Kidney epithelial cell (primary cell): ENCODE data around the gene SUPT20HL1. TPM values are rescaled to one million over a fixed set of nuclear protein-coding genes. Genes with fewer than 3 reads are reported as not detected.

Experiments
- DNase-seq: peaks from one replicate; pipeline ENCODE4 v3.0.0-alpha.2; 2010; ENCODE audit warnings: low read depth
- H3K27me3 ChIP-seq: 2 replicates; pipeline ENCODE4 v1.6.0; 2011; ENCODE audit warnings: low read length; ENCODE audit not compliant: control insufficient read depth, insufficient read depth
- H3K36me3 ChIP-seq: 2 replicates; pipeline ENCODE4 v1.5.1; 2011; ENCODE audit warnings: low read length; ENCODE audit not compliant: control insufficient read depth, insufficient read depth
- H3K4me3 ChIP-seq: 2 replicates; pipeline ENCODE4 v1.5.1; 2011; ENCODE audit warnings: low read depth, mild to moderate bottlenecking, control low read depth, low read length
- CTCF ChIP-seq: IDR thresholded peaks from 2 replicates; pipeline ENCODE4 v1.5.1; 2011; ENCODE audit warnings: mild to moderate bottlenecking, moderate library complexity, low read length, control low read depth, inconsistent platforms; ENCODE audit not compliant: insufficient read depth, poor library complexity, severe bottlenecking
- total RNA-seq: library from RNA; depleted of rRNA; stranded (reverse); fragments of >200 nt; gene quantifications from 2 replicates; pipeline ENCODE4 v1.2.3, GENCODE V29; 2015

The SUPT20HL1 gene
- total RNA-seq, 1 donor from 2014 or later, result not detected

GRCh38 chrX:24339911-24340310 is 20.5 kb upstream of the SUPT20HL1 start:
- DNase-seq, result no peak
- no peak for TF ChIP-seq CTCF
- no peak overlapping the region for H3K4me3 ChIP-seq
- H3K27me3 ChIP-seq, result no peaks in the 10 kb centered on the region
- H3K36me3 ChIP-seq, result no peaks in the 10 kb centered on the region

GRCh38 chrX:24340501-24340900 is 19.9 kb upstream of the SUPT20HL1 start:
- H3K36me3 ChIP-seq, result no peaks in the 10 kb centered on the region
- no peak for DNase-seq

GRCh38 chrX:24341795-24342194 is 18.6 kb upstream of the SUPT20HL1 start:
- Histone ChIP-seq H3K36me3 (no peaks in the 10 kb centered on the region), H3K27me3 (no peaks in the 10 kb centered on the region), H3K4me3 (no peak overlapping the region)
- DNase-seq, result peak; percentile 4
- TF ChIP-seq CTCF, result no peak

More at GRCh38 chrX:24340501-24340900, 19.9 kb upstream of the SUPT20HL1 start:
- Histone ChIP-seq H3K4me3 (no peak overlapping the region), H3K27me3 (no peaks in the 10 kb centered on the region)
- no peak for TF ChIP-seq CTCF

- no peak for DNase-seq
- TF ChIP-seq CTCF, result no peak
These were observed 16.7 kb upstream of the SUPT20HL1 start for GRCh38 chrX:24343719-24344118.

GRCh38 chrX:24347881-24348280 is 12.6 kb upstream of the SUPT20HL1 start:
- no peak for DNase-seq
- no peak for TF ChIP-seq CTCF
- Histone ChIP-seq H3K36me3 (no peaks in the 10 kb centered on the region), H3K27me3 (no peaks in the 10 kb centered on the region), H3K4me3 (no peak overlapping the region)

More at GRCh38 chrX:24343719-24344118, 16.7 kb upstream of the SUPT20HL1 start:
- Histone ChIP-seq H3K36me3 (no peaks in the 10 kb centered on the region), H3K27me3 (no peaks in the 10 kb centered on the region), H3K4me3 (no peak overlapping the region)

GRCh38 chrX:24350217-24350616 is 10.2 kb upstream of the SUPT20HL1 start:
- no peaks in the 10 kb centered on the region for H3K36me3 ChIP-seq
- DNase-seq, result no peak
- TF ChIP-seq CTCF, result no peak
- H3K4me3 ChIP-seq, result no peak overlapping the region
- no peaks in the 10 kb centered on the region for H3K27me3 ChIP-seq
